Uterus (tissue), 2 donors: ENCODE measurements around the gene SUFU.
"Not testable (repeated sequence)": the region's sequence is repeated elsewhere in the genome, so short reads cannot be mapped to it uniquely, and the experiment has no call there.

Experiments used
- POLR2A ChIP-seq, 2 donors: fragments of 450-650 bp; IDR thresholded peaks; one replicate each; pipeline ENCODE4 v1.6.1; 2016; ENCODE audit warnings: antibody characterized with exemption in 2 of 2, mild to moderate bottlenecking in 1 of 2, moderate library complexity in 1 of 2
- TF ChIP-seq, protein P1 (sequence below), 4 experiments: fragments of 200-600 bp in 2 of 4; fragments of 450-650 bp in 2 of 4; sonication (generic) in 2 of 4; IDR thresholded peaks; one replicate each; pipeline ENCODE4 v1.5.1; 2016 to 2019; ENCODE audit warnings: antibody characterized with exemption in 4 of 4, mild to moderate bottlenecking in 2 of 4, moderate library complexity in 1 of 4

DNA sequence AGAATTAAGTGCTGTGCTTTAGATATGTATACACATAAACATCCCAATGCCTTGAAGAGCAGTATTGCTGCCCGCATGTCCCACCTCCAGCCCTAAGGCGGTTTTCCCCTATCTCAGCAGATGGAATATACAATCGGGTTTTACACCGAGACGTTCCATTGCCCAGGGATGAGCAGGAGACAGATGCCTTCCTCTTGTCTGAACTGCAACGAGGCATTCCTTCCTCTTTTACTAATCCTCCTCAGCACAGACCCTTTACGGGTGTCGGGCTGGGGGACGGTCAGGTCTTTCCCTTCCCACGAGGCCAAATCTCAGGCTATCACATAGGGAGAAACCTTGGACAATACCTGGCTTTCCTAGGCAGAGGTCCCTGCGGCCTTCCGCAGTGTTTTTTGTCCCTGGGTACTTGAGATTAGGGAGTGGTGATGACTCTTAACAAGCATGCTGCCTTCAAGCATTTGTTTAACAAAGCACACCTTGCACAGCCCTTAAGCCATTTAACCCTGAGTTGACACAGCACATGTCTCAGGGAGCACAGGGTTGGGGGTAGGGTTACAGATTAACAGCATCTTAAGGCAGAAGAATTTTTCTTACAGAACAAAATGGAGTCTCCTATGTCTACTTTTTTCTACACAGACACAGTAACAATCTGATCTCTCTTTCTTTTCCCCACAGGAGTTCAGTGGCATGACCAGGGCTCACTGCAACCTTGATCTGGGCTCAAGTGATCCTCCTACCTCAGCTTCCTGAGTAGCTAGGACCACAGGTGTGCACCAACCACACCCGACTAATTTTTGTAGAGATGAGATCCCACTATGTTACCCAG, 48.9 kb upstream of the SUFU start:
- TF ChIP-seq, protein P1, sequence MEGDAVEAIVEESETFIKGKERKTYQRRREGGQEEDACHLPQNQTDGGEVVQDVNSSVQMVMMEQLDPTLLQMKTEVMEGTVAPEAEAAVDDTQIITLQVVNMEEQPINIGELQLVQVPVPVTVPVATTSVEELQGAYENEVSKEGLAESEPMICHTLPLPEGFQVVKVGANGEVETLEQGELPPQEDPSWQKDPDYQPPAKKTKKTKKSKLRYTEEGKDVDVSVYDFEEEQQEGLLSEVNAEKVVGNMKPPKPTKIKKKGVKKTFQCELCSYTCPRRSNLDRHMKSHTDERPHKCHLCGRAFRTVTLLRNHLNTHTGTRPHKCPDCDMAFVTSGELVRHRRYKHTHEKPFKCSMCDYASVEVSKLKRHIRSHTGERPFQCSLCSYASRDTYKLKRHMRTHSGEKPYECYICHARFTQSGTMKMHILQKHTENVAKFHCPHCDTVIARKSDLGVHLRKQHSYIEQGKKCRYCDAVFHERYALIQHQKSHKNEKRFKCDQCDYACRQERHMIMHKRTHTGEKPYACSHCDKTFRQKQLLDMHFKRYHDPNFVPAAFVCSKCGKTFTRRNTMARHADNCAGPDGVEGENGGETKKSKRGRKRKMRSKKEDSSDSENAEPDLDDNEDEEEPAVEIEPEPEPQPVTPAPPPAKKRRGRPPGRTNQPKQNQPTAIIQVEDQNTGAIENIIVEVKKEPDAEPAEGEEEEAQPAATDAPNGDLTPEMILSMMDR (IDR thresholded peaks at IDR 0.05) = not testable (repeated sequence)
- TF ChIP-seq POLR2A (IDR thresholded peaks at IDR 0.05) = not testable (repeated sequence)
